ENCODE results near the gene DSN1. TPM values are rescaled to one million over a fixed set of nuclear protein-coding genes. Genes with fewer than 3 reads are reported as not detected.
A peak's percentile ranks its signal among the peaks of the same experiment; 100 is the strongest.

The DSN1 gene
- total and polyA plus RNA-seq, 7 donors: 4.4 to 11.7 (median 6.4) TPM

GRCh38 chr20:36773107-36773596 is 411 bp downstream of the DSN1 start:
- Histone ChIP-seq H3K9me3 (no peaks in the 10 kb centered on the region), H3K27ac (peak overlapping the region; percentile 93 to 97 (median 95)), H3K27me3 (no peaks in the 10 kb centered on the region), H3K4me3 (peak overlapping the region; percentile 58 to 79 (median 73)), H3K36me3 (no peaks in the 10 kb centered on the region), H3K4me1 (peaks cover 0 to 34% (median 26%) of the 10 kb centered on the region in 4 donors)
- WGBS, 2 donors: 1 to 2% methylated on average over 28 of the region's 28 CpGs
- no peak for TF ChIP-seq EP300 (IDR thresholded peaks at IDR 0.05)
- TF ChIP-seq CTCF (IDR thresholded peaks at IDR 0.05): no peak
- no peak for TF ChIP-seq POLR2AphosphoS5 (IDR thresholded peaks at IDR 0.05)
- no peak for TF ChIP-seq POLR2A (IDR thresholded peaks at IDR 0.05)
- no peak for DNase-seq
- intact Hi-C loops (cut with DNase I): loop anchor here (5.0 to 10.0 kb wide), 5 partner anchors 52 to 198 kb away; partner anchors contain the start of genes RAB5IF and TGIF2

- intact Hi-C loops (cut with DNase I): loop anchor here (5.0 to 10.0 kb wide), 5 partner anchors 54 to 196 kb away; partner anchors contain the start of genes RAB5IF and TGIF2
Observed at GRCh38 chr20:36770680-36771079, 2.9 kb downstream of the DSN1 start.

GRCh38 chr20:36768768-36769430 is 4.7 kb downstream of the DSN1 start:
- H3K27ac ChIP-seq: no peak overlapping the region
- H3K4me1 ChIP-seq: peaks cover 0 to 10% (median 9%) of the 10 kb centered on the region in 4 donors
- peaks cover 0 to 4% (median 0%) of the 10 kb centered on the region in 4 donors for H3K36me3 ChIP-seq
- 84 to 86% methylated on average over 5 of the region's 5 CpGs for WGBS, 2 donors
- H3K27me3 ChIP-seq: no peaks in the 10 kb centered on the region
- intact Hi-C loops (cut with DNase I): no loop called here
- no peak for TF ChIP-seq POLR2AphosphoS5 (IDR thresholded peaks at IDR 0.05)
- no peak for TF ChIP-seq POLR2A (IDR thresholded peaks at IDR 0.05)
- no peak for TF ChIP-seq EP300 (IDR thresholded peaks at IDR 0.05)
- TF ChIP-seq CTCF (IDR thresholded peaks at IDR 0.05): no peak
- DNase-seq: no peak
- H3K9me3 ChIP-seq: no peaks in the 10 kb centered on the region
- no peak overlapping the region for H3K4me3 ChIP-seq

More at GRCh38 chr20:36770680-36771079, 2.9 kb downstream of the DSN1 start:
- Histone ChIP-seq H3K36me3 (peaks cover 0 to 4% (median 0%) of the 10 kb centered on the region in 4 donors), H3K9me3 (no peaks in the 10 kb centered on the region), H3K4me3 (no peak overlapping the region), H3K27ac (no peak overlapping the region), H3K27me3 (no peaks in the 10 kb centered on the region), H3K4me1 (peaks cover 0 to 26% (median 22%) of the 10 kb centered on the region in 4 donors)
- no peak for DNase-seq
- TF ChIP-seq POLR2AphosphoS5 (IDR thresholded peaks at IDR 0.05): no peak
- TF ChIP-seq CTCF (IDR thresholded peaks at IDR 0.05): no peak
- 90 to 92% methylated on average over 7 of the region's 7 CpGs for WGBS, 2 donors

GRCh38 chr20:36761125-36761524 is 12.4 kb downstream of the DSN1 start:
- DNase-seq: no peak
- 97% methylated on average over 4 of the region's 4 CpGs for WGBS, 2 donors
- no peaks in the 10 kb centered on the region for H3K4me1 ChIP-seq
- no peaks in the 10 kb centered on the region for H3K9me3 ChIP-seq
- no peak overlapping the region for H3K4me3 ChIP-seq
- intact Hi-C loops (cut with DNase I): no loop called here
- no peak for TF ChIP-seq POLR2AphosphoS5 (IDR thresholded peaks at IDR 0.05)
- TF ChIP-seq POLR2A (IDR thresholded peaks at IDR 0.05): no peak
- TF ChIP-seq CTCF (IDR thresholded peaks at IDR 0.05): no peak
- no peak for TF ChIP-seq EP300 (IDR thresholded peaks at IDR 0.05)
- H3K27me3 ChIP-seq: no peaks in the 10 kb centered on the region
- H3K36me3 ChIP-seq: no peaks in the 10 kb centered on the region
- no peak overlapping the region for H3K27ac ChIP-seq

All from sigmoid colon (tissue), 7 donors.